ENCODE measurements around the gene MRPL47. TPM values are rescaled to one million over a fixed set of nuclear protein-coding genes. Genes with fewer than 3 reads are reported as not detected.

Gene MRPL47
- total RNA-seq, 1 donor from 2014 or later: 41.1 TPM

GRCh38 chr3:179544981-179545645, 59.3 kb downstream of the MRPL47 start:
- intact Hi-C loops (cut with DNase I): no loop called here

GRCh38 chr3:179542375-179542774, 62.1 kb downstream of the MRPL47 start:
- Histone ChIP-seq H3K4me3 (no peak overlapping the region), H3K36me3 (no peaks in the 10 kb centered on the region), H3K9me3 (no peaks in the 10 kb centered on the region), H3K27ac (no peak overlapping the region), H3K4me1 (no peaks in the 10 kb centered on the region), H3K27me3 (no peaks in the 10 kb centered on the region)
- no peak for DNase-seq (ENCODE audit: low spot score in 2 of 2)
- no peak for TF ChIP-seq CTCF (IDR thresholded peaks at IDR 0.05)
- intact Hi-C loops (cut with DNase I): no loop called here

More at GRCh38 chr3:179544981-179545645, 59.3 kb downstream of the MRPL47 start:
- H3K27ac ChIP-seq: no peak overlapping the region
- H3K36me3 ChIP-seq: no peaks in the 10 kb centered on the region
- no peaks in the 10 kb centered on the region for H3K4me1 ChIP-seq
- H3K4me3 ChIP-seq: no peak overlapping the region
- H3K27me3 ChIP-seq: no peaks in the 10 kb centered on the region
- H3K9me3 ChIP-seq: no peaks in the 10 kb centered on the region
- TF ChIP-seq CTCF (IDR thresholded peaks at IDR 0.05): no peak
- no peak for DNase-seq (ENCODE audit: low spot score in 2 of 2)

GRCh38 chr3:179541596-179541995, 62.8 kb downstream of the MRPL47 start:
- H3K27me3 ChIP-seq: no peaks in the 10 kb centered on the region
- DNase-seq (ENCODE audit: low spot score in 2 of 2): no peak
- H3K4me3 ChIP-seq: no peak overlapping the region
- H3K27ac ChIP-seq: no peak overlapping the region
- no peak for TF ChIP-seq CTCF (IDR thresholded peaks at IDR 0.05)
- no peaks in the 10 kb centered on the region for H3K9me3 ChIP-seq
- intact Hi-C loops (cut with DNase I): no loop called here
- H3K4me1 ChIP-seq: no peaks in the 10 kb centered on the region
- H3K36me3 ChIP-seq: no peaks in the 10 kb centered on the region

GRCh38 chr3:179541094-179541493, 63.3 kb downstream of the MRPL47 start:
- H3K9me3 ChIP-seq: no peaks in the 10 kb centered on the region
- H3K4me1 ChIP-seq: no peaks in the 10 kb centered on the region
- H3K4me3 ChIP-seq: no peak overlapping the region
- no peak for DNase-seq (ENCODE audit: low spot score in 2 of 2)
- no peak overlapping the region for H3K27ac ChIP-seq
- H3K36me3 ChIP-seq: no peaks in the 10 kb centered on the region
- H3K27me3 ChIP-seq: no peaks in the 10 kb centered on the region
- no peak for TF ChIP-seq CTCF (IDR thresholded peaks at IDR 0.05)
- intact Hi-C loops (cut with DNase I): no loop called here

Other genes starting within 250 kb of the MRPL47 start
- 25.3 TPM for gene GNB4, start 153.2 kb downstream of the MRPL47 start, total RNA-seq
- 23.9 TPM for gene ACTL6A, start 41.7 kb downstream of the MRPL47 start, total RNA-seq
- 22.4 TPM for gene NDUFB5, start 156 bp upstream of the MRPL47 start, total RNA-seq
- 3.1 TPM for gene USP13, start 48.4 kb upstream of the MRPL47 start, total RNA-seq